Suprapubic skin (tissue), 4 donors: ENCODE data around the gene CALHM2. TPM values are rescaled to one million over a fixed set of nuclear protein-coding genes. Genes with fewer than 3 reads are reported as not detected.

Source experiments
- DNase-seq, 2 donors: peaks; one replicate each; pipeline ENCODE4 v3.0.0-alpha.2; 2019; ENCODE audit warnings: low spot score in 2 of 2
- H3K27ac ChIP-seq: fragments of 200-600 bp; sonication (generic); one replicate; pipeline ENCODE4 v1.5.1; 2019
- H3K27me3 ChIP-seq: fragments of 200-600 bp; sonication (generic); one replicate; pipeline ENCODE4 v1.5.1; 2019
- H3K36me3 ChIP-seq: fragments of 200-600 bp; sonication (generic); one replicate; pipeline ENCODE4 v1.5.1; 2019
- H3K4me1 ChIP-seq: fragments of 200-600 bp; sonication (generic); one replicate; pipeline ENCODE4 v1.5.1; 2019
- H3K4me3 ChIP-seq: fragments of 200-600 bp; sonication (generic); one replicate; pipeline ENCODE4 v1.5.1; 2019; ENCODE audit warnings: mild to moderate bottlenecking
- H3K9me3 ChIP-seq: fragments of 200-600 bp; sonication (generic); one replicate; pipeline ENCODE4 v1.5.1; 2019
- CTCF ChIP-seq, 2 donors: fragments of 200-600 bp in 1 of 2; fragments of 450-650 bp in 1 of 2; sonication (generic) in 1 of 2; IDR thresholded peaks; one replicate each; pipeline ENCODE4 v1.5.1; 2016 to 2019; ENCODE audit warnings: antibody characterized with exemption in 2 of 2, mild to moderate bottlenecking in 1 of 2, moderate library complexity in 1 of 2
- EP300 ChIP-seq: sonication (generic); formaldehyde crosslinking; IDR thresholded peaks from one replicate; pipeline ENCODE4 v1.6.1; 2017; ENCODE audit warnings: antibody characterized with exemption
- POLR2A ChIP-seq, 2 donors: fragments of 450-650 bp; IDR thresholded peaks; one replicate each; pipeline ENCODE4 v1.6.1; 2017; ENCODE audit warnings: antibody characterized with exemption in 2 of 2, mild to moderate bottlenecking in 2 of 2, moderate library complexity in 2 of 2
- POLR2AphosphoS5 ChIP-seq, 3 donors: sonication (generic); formaldehyde crosslinking; IDR thresholded peaks; one replicate each; pipeline ENCODE4 v1.6.1; 2017; ENCODE audit warnings: antibody characterized with exemption in 3 of 3
- WGBS: methylation state at CpG from one replicate; pipeline ENCODE4 v1.1.5; 2018; 5-methylcytosine and 5-hydroxymethylcytosine counted together
- total RNA-seq, 4 donors: library from RNA; depleted of rRNA; stranded (reverse); fragments of >200 nt; gene quantifications; one replicate each; pipeline ENCODE4 v1.1.0, GENCODE V29; 2016

Gene CALHM2
- total RNA-seq, result 10 to 100 TPM; 13.7 to 17.9 (median 16.3) TPM

- peak; percentile 82 to 87 for DNase-seq
- WGBS, result 1% methylated on average over 26 of the region's 32 CpGs
Measured at GRCh38 chr10:103451831-103452505, at the start of gene CALHM2. CALHM2 (minus strand) TSS chr10:103452370; CDS start chr10:103449941, 2,429 bp downstream.

GRCh38 chr10:103501186-103501585 is 49.0 kb upstream of the CALHM2 start:
- no peaks in the 10 kb centered on the region for H3K9me3 ChIP-seq
- DNase-seq, result no peak
- no peaks in the 10 kb centered on the region for H3K4me1 ChIP-seq
- 92% methylated on average over 3 of the region's 3 CpGs for WGBS
- H3K36me3 ChIP-seq, result no peaks in the 10 kb centered on the region
- peaks cover 30% of the 10 kb centered on the region for H3K27me3 ChIP-seq
- H3K4me3 ChIP-seq, result no peak overlapping the region
- no peak for TF ChIP-seq POLR2AphosphoS5 (IDR thresholded peaks at IDR 0.05)
- H3K27ac ChIP-seq, result no peak overlapping the region

More at GRCh38 chr10:103451831-103452505, at the start of gene CALHM2:
- Histone ChIP-seq H3K4me3 (peak within 1 kb of the TSS; percentile 58), H3K9me3 (no peaks in the 10 kb centered on the region), H3K36me3 (peaks cover 17% of the 10 kb centered on the region), H3K4me1 (peaks cover 60% of the 10 kb centered on the region), H3K27me3 (no peaks in the 10 kb centered on the region), H3K27ac (peak within 1 kb of the TSS; percentile 87)
- no peak for TF ChIP-seq CTCF (IDR thresholded peaks at IDR 0.05)
- TF ChIP-seq POLR2AphosphoS5 (IDR thresholded peaks at IDR 0.05), result no peak
- no peak for TF ChIP-seq EP300
- TF ChIP-seq POLR2A (IDR thresholded peaks at IDR 0.05), result no peak

- Histone ChIP-seq H3K27me3 (peaks cover 33% of the 10 kb centered on the region), H3K4me3 (no peak overlapping the region), H3K27ac (no peak overlapping the region), H3K4me1 (no peaks in the 10 kb centered on the region), H3K9me3 (no peaks in the 10 kb centered on the region), H3K36me3 (no peaks in the 10 kb centered on the region)
- 73% methylated on average over 6 of the region's 6 CpGs for WGBS
- no peak for DNase-seq
- no peak for TF ChIP-seq CTCF (IDR thresholded peaks at IDR 0.05)
- no peak for TF ChIP-seq POLR2A (IDR thresholded peaks at IDR 0.05)
- TF ChIP-seq EP300, result no peak
- TF ChIP-seq POLR2AphosphoS5 (IDR thresholded peaks at IDR 0.05), result no peak
Measured at GRCh38 chr10:103500481-103500880, 48.3 kb upstream of the CALHM2 start.

GRCh38 chr10:103499881-103500280 is 47.7 kb upstream of the CALHM2 start:
- no peaks in the 10 kb centered on the region for H3K36me3 ChIP-seq
- H3K9me3 ChIP-seq, result no peaks in the 10 kb centered on the region
- no peak overlapping the region for H3K4me3 ChIP-seq
- no peak overlapping the region for H3K27ac ChIP-seq
- TF ChIP-seq EP300 (no peak), POLR2A (IDR thresholded peaks at IDR 0.05) (no peak), CTCF (IDR thresholded peaks at IDR 0.05) (no peak), POLR2AphosphoS5 (IDR thresholded peaks at IDR 0.05) (no peak)
- no peak for DNase-seq
- peaks cover 39% of the 10 kb centered on the region for H3K27me3 ChIP-seq
- no peaks in the 10 kb centered on the region for H3K4me1 ChIP-seq
- WGBS, result 64% methylated on average over 7 of the region's 7 CpGs

DNA sequence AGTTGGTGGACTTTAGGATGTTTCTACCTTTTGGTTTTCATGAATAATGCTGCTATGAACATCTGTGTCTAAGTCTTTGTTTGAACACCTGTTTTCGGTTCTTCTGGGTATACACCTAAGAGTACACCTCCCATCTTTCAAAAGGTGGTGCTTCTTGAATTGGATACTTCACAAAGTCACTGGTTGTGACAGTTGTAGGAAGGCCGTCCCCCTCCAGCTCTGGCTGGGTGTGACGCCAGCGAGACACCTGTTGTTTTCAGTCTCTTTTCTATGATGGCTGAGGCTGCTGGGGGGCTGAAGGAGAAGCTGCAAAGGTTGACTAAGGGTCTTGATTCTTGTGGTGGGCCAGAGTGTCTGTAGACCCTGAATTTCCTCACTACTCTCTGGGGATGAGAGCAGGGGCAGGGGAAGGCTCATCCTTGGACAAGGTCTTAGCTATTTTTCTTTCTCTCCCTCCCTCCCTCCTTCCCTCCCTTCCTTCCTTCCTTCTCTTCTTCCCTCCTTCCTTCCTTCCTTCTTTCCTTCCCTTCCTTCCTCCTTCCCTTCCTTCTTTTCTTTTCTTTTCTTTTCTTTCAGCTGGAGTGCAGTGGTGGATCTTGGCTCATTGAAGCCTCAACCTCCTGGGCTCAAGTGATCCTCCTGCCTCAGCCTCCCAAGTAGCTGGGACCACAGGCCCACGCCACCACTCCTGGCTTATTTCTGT is 46.9 kb upstream of the CALHM2 start:
- DNase-seq, result no peak
- peaks cover 5% of the 10 kb centered on the region for H3K4me1 ChIP-seq
- no peak overlapping the region for H3K4me3 ChIP-seq
- H3K9me3 ChIP-seq, result no peaks in the 10 kb centered on the region
- H3K27ac ChIP-seq, result no peak overlapping the region
- peaks cover 47% of the 10 kb centered on the region for H3K27me3 ChIP-seq
- TF ChIP-seq EP300, result no peak
- TF ChIP-seq POLR2A (IDR thresholded peaks at IDR 0.05), result no peak
- TF ChIP-seq POLR2AphosphoS5 (IDR thresholded peaks at IDR 0.05), result no peak
- TF ChIP-seq CTCF (IDR thresholded peaks at IDR 0.05), result no peak
- H3K36me3 ChIP-seq, result no peaks in the 10 kb centered on the region
- 89% methylated on average over 5 of the region's 5 CpGs for WGBS
